ENCODE data around the gene ADAMTSL1. TPM values are rescaled to one million over a fixed set of nuclear protein-coding genes. Genes with fewer than 3 reads are reported as not detected.

Gene ADAMTSL1
- total RNA-seq, 8 experiments from 2014 or later, result 5.3 to 87.8 (median 11.5) TPM

GRCh38 chr9:18507151-18507550 lies 33.2 kb downstream of the ADAMTSL1 start:
- ATAC-seq (replicated peaks in 6 of 8), result no peak
- H3K4me3 ChIP-seq, result no peak overlapping the region
- WGBS, 10 experiments, result 71 to 92% (median 87%) methylated on average over 1 of the region's 1 CpG; no CpG with 5 or more reads in 4 of the 10 experiments
- H3K27ac ChIP-seq, result no peak overlapping the region
- peaks cover 6% of the 10 kb centered on the region in 2 donors for H3K4me1 ChIP-seq (replicated peaks in 1 of 2)
- in situ Hi-C loops (cut with MboI; ENCODE audit: low pct_unique_long_range_greater_than_20kb in 2 of 9, low sequenced_read_pairs in 9 of 9, unreplicated experiment in 9 of 9), result no loop called here

GRCh38 chr9:18516514-18516913 lies 42.6 kb downstream of the ADAMTSL1 start:
- in situ Hi-C loops (cut with MboI; ENCODE audit: low pct_unique_long_range_greater_than_20kb in 2 of 9, low sequenced_read_pairs in 9 of 9, unreplicated experiment in 9 of 9), result no loop called here
- no peak overlapping the region for H3K4me3 ChIP-seq
- no peak overlapping the region for H3K27ac ChIP-seq
- no peaks in the 10 kb centered on the region for H3K4me1 ChIP-seq (replicated peaks in 1 of 2)
- no peak for ATAC-seq (replicated peaks in 6 of 8)

DNA sequence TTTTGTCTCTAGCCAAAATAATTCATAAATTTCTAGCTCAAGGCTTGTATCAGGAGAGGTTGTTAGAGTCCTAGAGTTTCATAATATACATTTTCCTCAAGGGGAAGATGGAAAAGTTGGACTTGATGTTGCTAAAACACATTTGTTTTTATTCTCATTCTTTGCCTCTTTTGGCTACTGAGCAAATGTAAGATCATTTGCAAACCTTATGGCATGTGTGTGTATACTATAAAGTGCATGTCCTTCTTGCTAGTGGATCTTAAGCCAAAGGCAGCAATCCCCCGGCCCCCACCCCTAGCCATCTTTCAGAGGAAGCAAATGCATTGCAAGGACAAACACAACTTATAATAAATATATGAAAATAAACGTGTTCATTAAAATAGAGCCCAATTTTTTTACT lies 43.0 kb downstream of the ADAMTSL1 start:
- in situ Hi-C loops (cut with MboI; ENCODE audit: low pct_unique_long_range_greater_than_20kb in 2 of 9, low sequenced_read_pairs in 9 of 9, unreplicated experiment in 9 of 9), result no loop called here
- ATAC-seq (replicated peaks in 6 of 8), result no peak
- H3K4me1 ChIP-seq (replicated peaks in 1 of 2), result no peaks in the 10 kb centered on the region
- 50 to 100% (median 72%) methylated on average over 1 to 2 of the region's 2 CpGs; no CpG with 5 or more reads in 1 of the 10 experiments for WGBS, 10 experiments
- H3K27ac ChIP-seq, result no peak overlapping the region
- no peak overlapping the region for H3K4me3 ChIP-seq

GRCh38 chr9:18520416-18521047 lies 46.6 kb downstream of the ADAMTSL1 start:
- H3K4me3 ChIP-seq, result no peak overlapping the region

DNA sequence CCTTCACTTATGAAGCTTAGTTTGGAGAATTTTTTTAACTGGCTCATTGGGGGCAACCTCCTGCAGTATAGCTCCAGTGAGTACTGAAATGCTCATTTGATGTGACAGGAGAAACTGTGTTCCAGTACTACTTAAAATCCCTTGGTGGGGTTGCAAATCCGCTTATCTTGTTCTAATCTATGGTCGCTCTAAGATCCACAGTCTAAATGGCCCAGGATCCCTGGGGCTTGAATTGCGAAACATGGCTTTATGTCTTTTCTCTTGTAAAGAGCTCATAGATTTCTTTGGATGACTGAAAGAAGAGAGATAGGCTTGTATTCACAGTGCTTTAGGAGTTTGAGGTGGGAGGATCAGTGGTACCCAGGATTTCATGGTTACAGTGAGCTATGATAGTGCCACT lies 52.7 kb downstream of the ADAMTSL1 start:
- ATAC-seq (replicated peaks in 6 of 8), result no peak
- in situ Hi-C loops (cut with MboI; ENCODE audit: low pct_unique_long_range_greater_than_20kb in 2 of 9, low sequenced_read_pairs in 9 of 9, unreplicated experiment in 9 of 9), result no loop called here
- Histone ChIP-seq H3K27ac (no peak overlapping the region), H3K4me3 (no peak overlapping the region), H3K4me1 (replicated peaks in 1 of 2) (no peaks in the 10 kb centered on the region)
- 60 to 100% (median 92%) methylated on average over 1 to 3 of the region's 3 CpGs; no CpG with 5 or more reads in 3 of the 10 experiments for WGBS, 10 experiments

More at GRCh38 chr9:18520416-18521047, 46.6 kb downstream of the ADAMTSL1 start:
- WGBS, 10 experiments, result 24 to 100% (median 88%) methylated on average over 1 to 3 of the region's 3 CpGs; no CpG with 5 or more reads in 2 of the 10 experiments
- in situ Hi-C loops (cut with MboI; ENCODE audit: low pct_unique_long_range_greater_than_20kb in 2 of 9, low sequenced_read_pairs in 9 of 9, unreplicated experiment in 9 of 9), result no loop called here
- ATAC-seq (replicated peaks in 6 of 8), result no peak
- H3K27ac ChIP-seq, result no peak overlapping the region
- H3K4me1 ChIP-seq (replicated peaks in 1 of 2), result no peaks in the 10 kb centered on the region

- Histone ChIP-seq H3K27ac (no peak overlapping the region), H3K4me1 (replicated peaks in 1 of 2) (no peaks in the 10 kb centered on the region), H3K4me3 (no peak overlapping the region)
- 41 to 100% (median 82%) methylated on average over 1 to 7 of the region's 7 CpGs for WGBS, 10 experiments
- ATAC-seq (replicated peaks in 6 of 8), result peak in 6 of 8 experiments; percentile 79 to 89 (median 83)
- in situ Hi-C loops (cut with MboI; ENCODE audit: low pct_unique_long_range_greater_than_20kb in 2 of 9, low sequenced_read_pairs in 9 of 9, unreplicated experiment in 9 of 9), result no loop called here
These were observed 57.4 kb downstream of the ADAMTSL1 start for GRCh38 chr9:18531136-18532065.

DNA sequence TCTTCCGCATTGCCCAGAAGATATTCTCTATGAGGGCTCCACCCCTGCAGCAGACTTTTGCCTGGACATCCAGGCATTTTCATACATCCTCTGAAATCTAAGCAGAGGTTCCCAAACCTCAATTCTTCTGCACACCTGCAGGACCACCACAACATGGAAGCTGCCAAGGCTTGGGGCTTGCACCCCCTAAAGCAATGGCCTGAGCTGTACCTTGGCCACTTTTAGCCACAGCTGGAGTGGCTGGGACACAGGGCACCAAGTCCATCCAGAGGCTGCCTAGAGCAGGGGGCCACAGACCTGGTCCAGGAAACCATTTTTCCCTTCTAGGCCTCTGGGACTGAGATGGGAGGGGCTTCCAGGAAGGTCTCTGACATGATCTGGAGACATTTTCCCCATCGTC lies 60.7 kb downstream of the ADAMTSL1 start:
- in situ Hi-C loops (cut with MboI; ENCODE audit: low pct_unique_long_range_greater_than_20kb in 2 of 9, low sequenced_read_pairs in 9 of 9, unreplicated experiment in 9 of 9), result no loop called here
- 50 to 100% (median 100%) methylated on average over 1 to 2 of the region's 2 CpGs; no CpG with 5 or more reads in 1 of the 10 experiments for WGBS, 10 experiments

GRCh38 chr9:18536554-18536953 lies 62.6 kb downstream of the ADAMTSL1 start:
- Histone ChIP-seq H3K27ac (no peak overlapping the region), H3K4me1 (replicated peaks in 1 of 2) (no peaks in the 10 kb centered on the region), H3K4me3 (no peak overlapping the region)
- in situ Hi-C loops (cut with MboI; ENCODE audit: low pct_unique_long_range_greater_than_20kb in 2 of 9, low sequenced_read_pairs in 9 of 9, unreplicated experiment in 9 of 9), result no loop called here
- ATAC-seq (replicated peaks in 6 of 8), result no peak

More for the DNA sequence above, 60.7 kb downstream of the ADAMTSL1 start:
- Histone ChIP-seq H3K4me1 (replicated peaks in 1 of 2) (no peaks in the 10 kb centered on the region), H3K27ac (no peak overlapping the region), H3K4me3 (no peak overlapping the region)
- ATAC-seq (replicated peaks in 6 of 8), result no peak

GRCh38 chr9:18539203-18539693 lies 65.3 kb downstream of the ADAMTSL1 start:
- Histone ChIP-seq H3K4me1 (replicated peaks in 1 of 2) (no peaks in the 10 kb centered on the region), H3K27ac (no peak overlapping the region), H3K4me3 (no peak overlapping the region)
- 34 to 100% (median 82%) methylated on average over 1 to 5 of the region's 5 CpGs for WGBS, 10 experiments
- in situ Hi-C loops (cut with MboI; ENCODE audit: low pct_unique_long_range_greater_than_20kb in 2 of 9, low sequenced_read_pairs in 9 of 9, unreplicated experiment in 9 of 9), result no loop called here
- peak in 3 of 8 experiments; percentile 26 to 80 (median 69) for ATAC-seq (replicated peaks in 6 of 8)

DNA sequence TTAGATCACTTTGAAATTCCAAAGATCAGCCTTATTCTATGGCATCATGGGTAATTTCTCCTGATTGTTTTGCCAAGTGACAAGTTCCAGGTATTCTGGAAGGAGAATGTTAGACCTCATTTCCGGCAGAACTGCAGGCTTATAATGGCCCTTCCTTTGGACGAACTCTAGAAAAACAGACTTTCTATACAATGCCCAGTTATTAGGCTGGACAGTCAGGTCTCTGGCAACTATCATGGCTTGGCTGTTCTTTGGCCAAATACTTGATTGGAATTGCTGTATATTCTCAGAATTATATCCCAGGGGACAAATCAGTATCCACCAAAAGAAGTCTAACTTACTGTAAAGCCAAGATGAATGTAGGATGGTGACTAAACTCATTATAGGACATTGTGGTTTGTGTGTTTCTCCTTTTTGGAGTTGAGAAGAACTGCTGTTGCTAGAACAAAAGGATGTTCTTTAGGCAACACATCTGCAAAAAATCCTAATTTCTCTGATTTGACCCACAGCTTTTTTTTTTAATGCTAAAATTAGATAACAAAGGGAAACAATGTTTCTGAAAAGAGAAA lies 69.0 kb downstream of the ADAMTSL1 start:
- in situ Hi-C loops (cut with MboI; ENCODE audit: low pct_unique_long_range_greater_than_20kb in 2 of 9, low sequenced_read_pairs in 9 of 9, unreplicated experiment in 9 of 9), result no loop called here
- 83 to 100% (median 100%) methylated on average over 1 to 2 of the region's 2 CpGs for WGBS, 10 experiments

GRCh38 chr9:18543406-18544192 lies 69.6 kb downstream of the ADAMTSL1 start:
- H3K27ac ChIP-seq, result no peak overlapping the region
- no peak for ATAC-seq (replicated peaks in 6 of 8)
- WGBS, 10 experiments, result 17 to 94% (median 76%) methylated on average over 2 to 5 of the region's 5 CpGs
- H3K4me1 ChIP-seq (replicated peaks in 1 of 2), result no peaks in the 10 kb centered on the region
- no peak overlapping the region for H3K4me3 ChIP-seq
- in situ Hi-C loops (cut with MboI; ENCODE audit: low pct_unique_long_range_greater_than_20kb in 2 of 9, low sequenced_read_pairs in 9 of 9, unreplicated experiment in 9 of 9), result no loop called here

More for the DNA sequence above, 69.0 kb downstream of the ADAMTSL1 start:
- Histone ChIP-seq H3K4me1 (replicated peaks in 1 of 2) (no peaks in the 10 kb centered on the region), H3K4me3 (no peak overlapping the region), H3K27ac (no peak overlapping the region)
- no peak for ATAC-seq (replicated peaks in 6 of 8)

DNA sequence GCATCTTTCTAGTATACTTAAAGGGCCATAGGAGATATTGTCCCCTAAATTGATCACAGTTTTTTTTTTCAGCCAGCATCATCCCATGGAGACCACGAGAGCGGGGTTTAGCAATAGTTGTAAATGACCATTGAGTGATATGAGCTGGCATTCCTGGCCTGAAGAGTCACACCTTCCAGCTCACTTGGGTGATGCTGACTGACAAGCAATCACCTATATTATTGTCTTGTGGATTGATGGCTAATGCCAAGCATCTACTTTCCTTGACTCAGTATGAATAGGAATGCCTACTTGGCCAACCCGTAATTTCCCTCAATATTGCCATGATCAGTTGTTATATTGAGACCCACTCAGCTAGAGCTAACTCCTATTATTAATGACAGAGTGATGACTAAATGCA lies 70.5 kb downstream of the ADAMTSL1 start:
- 20 to 100% (median 86%) methylated on average over 1 to 3 of the region's 3 CpGs; no CpG with 5 or more reads in 4 of the 10 experiments for WGBS, 10 experiments
- Histone ChIP-seq H3K4me1 (replicated peaks in 1 of 2) (no peaks in the 10 kb centered on the region), H3K4me3 (no peak overlapping the region), H3K27ac (no peak overlapping the region)
- in situ Hi-C loops (cut with MboI; ENCODE audit: low pct_unique_long_range_greater_than_20kb in 2 of 9, low sequenced_read_pairs in 9 of 9, unreplicated experiment in 9 of 9), result no loop called here
- ATAC-seq (replicated peaks in 6 of 8), result no peak
